Sigmoid colon (tissue), 4 donors: Measurements from ENCODE around the gene STON2.

Experiments
- POLR2AphosphoS5 ChIP-seq, 4 donors: sonication (generic); formaldehyde crosslinking; IDR thresholded peaks; one replicate each; pipeline ENCODE4 v1.6.1; 2017; ENCODE audit warnings: antibody characterized with exemption in 4 of 4
- TF ChIP-seq, protein P1 (sequence below), 4 experiments: fragments of 450-650 bp in 3 of 4; fragments of 200-600 bp in 1 of 4; IDR thresholded peaks; one replicate each; pipeline ENCODE4 v1.5.1; 2016 to 2019; ENCODE audit warnings: antibody characterized with exemption in 4 of 4, mild to moderate bottlenecking in 3 of 4, moderate library complexity in 2 of 4

DNA sequence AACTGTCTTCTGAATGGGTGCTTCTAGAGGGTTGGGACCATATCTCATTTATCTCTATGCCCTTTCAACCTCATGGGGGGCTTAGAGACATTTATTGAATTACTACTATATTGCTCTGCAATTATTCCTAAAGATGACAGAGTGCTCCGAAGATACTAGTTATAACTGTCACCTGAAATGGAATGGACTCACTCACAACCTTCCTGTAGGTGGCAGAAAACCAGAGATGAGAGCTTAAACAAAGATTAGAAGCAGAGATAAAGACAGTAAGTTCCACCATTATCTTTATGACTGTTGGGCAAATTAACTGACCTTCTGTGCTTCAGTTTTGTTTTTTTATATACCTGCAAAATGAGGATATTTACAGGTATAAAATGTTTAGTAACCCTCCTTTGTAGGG lies 147.8 kb downstream of the STON2 start:
- TF ChIP-seq, protein P1, sequence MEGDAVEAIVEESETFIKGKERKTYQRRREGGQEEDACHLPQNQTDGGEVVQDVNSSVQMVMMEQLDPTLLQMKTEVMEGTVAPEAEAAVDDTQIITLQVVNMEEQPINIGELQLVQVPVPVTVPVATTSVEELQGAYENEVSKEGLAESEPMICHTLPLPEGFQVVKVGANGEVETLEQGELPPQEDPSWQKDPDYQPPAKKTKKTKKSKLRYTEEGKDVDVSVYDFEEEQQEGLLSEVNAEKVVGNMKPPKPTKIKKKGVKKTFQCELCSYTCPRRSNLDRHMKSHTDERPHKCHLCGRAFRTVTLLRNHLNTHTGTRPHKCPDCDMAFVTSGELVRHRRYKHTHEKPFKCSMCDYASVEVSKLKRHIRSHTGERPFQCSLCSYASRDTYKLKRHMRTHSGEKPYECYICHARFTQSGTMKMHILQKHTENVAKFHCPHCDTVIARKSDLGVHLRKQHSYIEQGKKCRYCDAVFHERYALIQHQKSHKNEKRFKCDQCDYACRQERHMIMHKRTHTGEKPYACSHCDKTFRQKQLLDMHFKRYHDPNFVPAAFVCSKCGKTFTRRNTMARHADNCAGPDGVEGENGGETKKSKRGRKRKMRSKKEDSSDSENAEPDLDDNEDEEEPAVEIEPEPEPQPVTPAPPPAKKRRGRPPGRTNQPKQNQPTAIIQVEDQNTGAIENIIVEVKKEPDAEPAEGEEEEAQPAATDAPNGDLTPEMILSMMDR (IDR thresholded peaks at IDR 0.05), result no peak
- TF ChIP-seq POLR2AphosphoS5 (IDR thresholded peaks at IDR 0.05), result no peak
